ENCODE data around the gene SRRD. TPM values are rescaled to one million over a fixed set of nuclear protein-coding genes. Genes with fewer than 3 reads are reported as not detected.

SRRD gene
- total RNA-seq, 1 donor from 2014 or later = 14.5 TPM

DNA sequence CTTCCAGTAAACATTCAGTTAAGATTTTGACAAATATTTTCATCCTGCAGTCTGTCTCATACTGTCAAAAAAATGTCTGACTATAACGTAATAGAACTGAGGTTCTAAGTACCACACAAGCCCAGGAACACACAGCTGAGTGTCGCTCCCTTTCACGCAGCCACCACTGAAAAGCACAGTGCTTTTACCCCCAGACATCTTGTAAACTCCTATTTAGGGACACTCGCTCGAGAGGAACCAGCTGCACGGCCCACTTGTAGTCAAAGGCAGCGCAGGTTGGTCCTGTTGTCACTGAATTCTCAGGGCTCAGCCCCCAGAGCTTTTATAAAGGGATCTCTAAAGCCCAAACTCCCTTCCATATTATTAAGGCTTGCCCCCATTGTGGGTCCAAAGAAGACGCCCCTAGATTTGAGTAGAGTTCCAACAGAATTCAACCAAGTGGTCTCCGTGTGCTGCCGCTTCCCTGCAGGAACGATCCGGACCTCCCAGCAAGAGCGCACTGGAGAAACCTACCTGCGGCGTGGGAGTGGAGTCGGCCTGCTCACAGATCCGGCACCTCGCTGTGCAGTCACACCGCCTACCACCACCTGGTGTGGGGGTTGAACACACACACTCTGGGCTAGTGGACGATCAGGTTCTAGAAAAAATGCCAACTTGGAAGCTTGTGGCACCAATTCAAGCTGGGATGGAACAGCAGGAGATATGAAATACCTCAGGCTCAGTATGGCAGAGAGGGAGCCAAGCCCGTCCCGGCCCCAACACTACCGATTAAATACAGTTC is 31.3 kb upstream of the SRRD start:
- intact Hi-C loops (cut with DNase I) = loop anchor here (2.0 kb wide), 1 partner anchor 60 kb away; no protein-coding TSS in a partner anchor

DNA sequence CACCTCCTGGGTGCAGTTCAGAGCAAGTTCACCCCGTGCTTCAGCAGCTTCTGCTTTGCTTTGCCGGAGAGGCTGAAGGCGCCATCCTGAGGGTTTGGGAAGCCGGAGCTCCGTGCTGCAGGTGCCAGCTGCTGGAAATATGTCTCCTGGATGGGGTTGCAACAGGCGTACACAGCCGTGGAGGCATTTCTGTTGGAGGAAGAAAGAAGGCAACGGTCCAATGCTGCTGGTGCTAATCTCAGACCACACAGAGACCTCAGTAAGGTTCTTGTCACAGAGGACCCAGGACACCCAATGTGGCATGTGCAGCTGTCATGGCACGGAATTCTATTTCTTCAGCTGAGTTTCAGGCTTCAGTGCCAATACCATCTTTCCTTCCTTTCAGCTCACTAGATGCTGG is 30.5 kb upstream of the SRRD start:
- intact Hi-C loops (cut with DNase I) = loop anchor here (2.0 kb wide), 1 partner anchor 60 kb away; no protein-coding TSS in a partner anchor
- DNase-seq (ENCODE audit: low spot score) = no peak

More for the DNA sequence above, 31.3 kb upstream of the SRRD start:
- DNase-seq (ENCODE audit: low spot score) = no peak

DNA sequence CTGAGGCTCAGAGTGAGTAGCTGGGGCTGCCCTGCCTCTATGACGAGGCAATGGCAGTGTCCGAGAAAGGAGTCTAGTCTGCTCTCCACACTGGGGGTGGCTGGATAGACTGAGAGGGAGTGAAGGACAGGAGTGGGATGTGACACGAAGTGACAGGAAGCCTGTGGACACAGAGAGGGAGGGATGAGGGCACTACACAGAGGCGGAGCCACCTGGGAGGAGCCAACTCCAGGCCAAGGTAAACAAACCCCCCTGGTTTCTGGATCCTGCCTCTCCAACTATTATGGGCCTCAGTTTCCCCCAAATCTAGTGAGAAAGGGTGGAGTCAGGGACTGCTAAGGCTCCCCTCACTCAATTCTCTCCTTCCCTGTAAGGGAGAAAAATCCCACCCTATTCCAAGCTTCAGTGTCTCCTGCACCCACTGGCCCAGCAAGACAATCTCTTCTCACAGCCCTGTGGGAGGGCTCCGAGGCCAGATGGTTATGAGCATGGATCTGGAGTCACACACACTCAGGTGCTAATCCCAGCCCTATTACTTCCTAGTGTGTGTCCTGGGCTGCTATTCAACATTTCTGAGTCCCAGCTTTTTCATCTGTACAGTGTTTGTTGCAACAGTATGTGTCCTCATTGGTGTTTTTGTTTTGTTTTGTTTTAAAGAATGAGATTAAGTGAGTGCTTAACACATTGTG is 29.7 kb upstream of the SRRD start:
- intact Hi-C loops (cut with DNase I) = loop anchor here (2.0 kb wide), 1 partner anchor 61 kb away; no protein-coding TSS in a partner anchor

GRCh38 chr22:26457661-26458272 is 25.9 kb upstream of the SRRD start:
- no peak for DNase-seq (ENCODE audit: low spot score)
- intact Hi-C loops (cut with DNase I) = no loop called here

More for the DNA sequence above, 29.7 kb upstream of the SRRD start:
- no peak for DNase-seq (ENCODE audit: low spot score)

GRCh38 chr22:26460202-26460601 is 23.5 kb upstream of the SRRD start:
- DNase-seq (ENCODE audit: low spot score) = no peak
- intact Hi-C loops (cut with DNase I) = loop anchor here (5.0 kb wide), 1 partner anchor 93 kb away; no protein-coding TSS in a partner anchor

DNA sequence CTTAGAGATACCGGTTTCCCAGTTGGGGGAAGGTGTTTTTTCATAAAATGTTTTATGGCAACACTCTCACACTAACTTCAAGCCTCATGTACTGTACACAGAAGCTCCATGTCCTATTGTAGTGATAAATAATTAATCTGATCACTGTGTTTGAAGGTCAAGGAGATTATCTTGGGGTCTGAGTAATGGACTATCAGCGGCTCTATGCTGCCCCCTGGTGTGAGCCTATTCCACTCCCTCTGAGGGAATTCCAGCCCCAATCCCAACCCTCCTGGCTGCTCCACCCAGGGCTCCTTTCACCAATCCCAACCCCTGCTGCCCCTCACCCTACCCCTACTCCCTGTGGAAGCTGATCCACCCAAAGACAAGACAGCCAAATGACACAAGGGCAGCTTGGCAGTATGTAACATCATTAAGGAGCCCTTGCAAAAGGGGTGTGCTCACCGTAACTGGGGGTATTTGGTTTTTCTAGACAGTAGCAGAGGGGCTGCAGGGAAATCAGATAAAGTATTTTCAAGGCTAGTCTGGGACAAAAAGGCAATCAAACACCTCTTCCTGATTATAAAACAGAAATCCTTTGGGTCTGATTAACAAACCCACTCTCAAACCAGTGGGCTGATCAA is 22.4 kb upstream of the SRRD start:
- intact Hi-C loops (cut with DNase I) = loop anchor here (5.0 kb wide), 1 partner anchor 94 kb away; no protein-coding TSS in a partner anchor
- DNase-seq (ENCODE audit: low spot score) = no peak

DNA sequence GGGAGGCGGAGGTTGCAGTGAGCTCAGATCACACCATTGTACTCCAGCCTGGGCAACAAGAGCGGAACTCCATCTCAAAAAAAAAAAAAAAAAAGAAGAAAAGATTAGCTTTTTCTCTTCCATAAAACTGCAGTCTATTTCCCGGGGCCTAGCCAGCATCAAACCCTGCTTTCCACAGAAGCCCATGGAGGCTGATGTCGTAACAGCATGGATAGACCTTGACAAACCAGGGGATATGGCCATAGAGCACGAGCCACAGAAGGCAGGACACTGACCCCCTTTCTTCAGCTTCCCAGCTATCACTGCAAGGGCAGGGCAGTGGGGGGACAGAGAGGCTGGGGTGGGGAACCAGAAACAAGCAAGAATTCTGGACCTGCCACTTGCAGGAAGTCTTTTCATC is 21.6 kb upstream of the SRRD start:
- no peak for DNase-seq (ENCODE audit: low spot score)
- intact Hi-C loops (cut with DNase I) = loop anchor here (5.0 kb wide), 1 partner anchor 95 kb away; no protein-coding TSS in a partner anchor

- intact Hi-C loops (cut with DNase I) = loop anchor here (5.0 kb wide), 1 partner anchor 95 kb away; no protein-coding TSS in a partner anchor
- DNase-seq (ENCODE audit: low spot score) = no peak
Measured at GRCh38 chr22:26462641-26463040, 21.0 kb upstream of the SRRD start.

DNA sequence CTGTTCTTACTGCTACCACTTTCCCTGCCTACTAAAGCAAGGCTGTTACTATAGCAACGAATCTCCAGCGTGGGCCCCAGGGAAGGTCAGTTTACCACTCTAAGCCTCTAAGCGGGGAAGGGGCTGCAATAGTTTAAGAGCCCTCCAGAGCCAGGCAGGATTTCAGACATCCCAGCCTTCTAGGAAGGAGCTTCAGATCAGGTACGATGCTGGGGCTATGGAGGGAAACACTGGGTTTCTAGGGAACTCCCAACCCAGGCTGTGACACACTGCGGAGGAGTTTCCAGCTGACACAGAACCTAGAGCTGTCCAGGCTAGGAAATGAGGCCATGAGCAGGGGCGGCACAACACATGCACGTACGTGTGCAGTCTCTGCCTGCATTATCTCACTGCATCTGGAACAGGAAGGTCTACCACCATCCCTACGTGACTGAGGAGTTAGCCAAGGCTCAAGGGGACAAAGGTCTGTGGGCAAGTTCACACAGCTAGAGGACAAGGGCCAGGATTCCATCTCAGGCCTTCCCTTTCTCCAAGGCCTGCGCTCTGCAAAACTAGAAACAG is 20.5 kb upstream of the SRRD start:
- intact Hi-C loops (cut with DNase I) = loop anchor here (5.0 kb wide), 1 partner anchor 96 kb away; no protein-coding TSS in a partner anchor
- no peak for DNase-seq (ENCODE audit: low spot score)

GRCh38 chr22:26463688-26464087 is 20.0 kb upstream of the SRRD start:
- DNase-seq (ENCODE audit: low spot score) = no peak
- intact Hi-C loops (cut with DNase I) = loop anchor here (5.0 kb wide), 1 partner anchor 96 kb away; no protein-coding TSS in a partner anchor

DNA sequence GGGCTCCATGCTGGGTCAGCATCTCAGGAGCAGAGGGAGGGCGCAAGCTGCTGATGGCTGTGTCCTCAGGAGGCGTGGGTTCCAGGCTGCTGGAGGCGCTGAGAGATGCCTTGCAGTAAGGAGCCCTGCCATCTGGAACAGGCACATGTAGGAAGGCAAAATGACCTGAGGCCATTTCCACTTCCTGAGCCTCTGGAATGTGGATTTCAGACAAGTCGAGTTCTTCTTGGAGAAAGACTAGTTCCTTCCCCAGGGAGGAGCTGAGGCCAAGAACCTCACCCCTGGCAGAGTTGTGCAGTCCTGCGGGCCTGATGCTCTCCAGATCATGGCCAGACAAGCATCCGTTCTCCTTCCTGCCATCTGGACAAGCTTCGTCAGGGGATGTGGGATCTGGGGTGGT is 19.4 kb upstream of the SRRD start:
- DNase-seq (ENCODE audit: low spot score) = no peak
- intact Hi-C loops (cut with DNase I) = loop anchor here (5.0 kb wide), 1 partner anchor 97 kb away; no protein-coding TSS in a partner anchor

- intact Hi-C loops (cut with DNase I) = no loop called here
- no peak for DNase-seq (ENCODE audit: low spot score)
Measured at GRCh38 chr22:26466196-26466595, 17.5 kb upstream of the SRRD start.

DNA sequence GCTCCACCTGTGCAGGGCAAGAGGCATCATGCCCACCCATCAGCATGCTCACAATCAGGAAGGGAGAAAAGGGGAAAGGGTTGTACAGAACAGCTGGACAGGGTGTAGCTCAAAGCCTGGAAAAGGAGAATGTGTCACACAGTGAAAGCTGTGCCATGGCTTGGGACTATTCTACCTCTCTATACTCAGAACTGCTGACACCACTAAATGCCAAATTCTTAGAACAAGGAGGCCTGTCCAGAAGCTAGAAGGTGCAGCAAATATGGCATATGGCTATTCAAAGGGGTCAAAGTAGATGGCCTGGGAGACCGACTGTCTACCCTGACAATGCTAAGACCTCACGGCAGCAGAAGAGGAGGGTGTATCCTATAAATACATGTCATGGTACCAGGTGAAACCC is 12.9 kb upstream of the SRRD start:
- DNase-seq (ENCODE audit: low spot score) = no peak
- intact Hi-C loops (cut with DNase I) = no loop called here

- intact Hi-C loops (cut with DNase I) = no loop called here
- DNase-seq (ENCODE audit: low spot score) = no peak
Measured at GRCh38 chr22:26471522-26471921, 12.2 kb upstream of the SRRD start.

DNA sequence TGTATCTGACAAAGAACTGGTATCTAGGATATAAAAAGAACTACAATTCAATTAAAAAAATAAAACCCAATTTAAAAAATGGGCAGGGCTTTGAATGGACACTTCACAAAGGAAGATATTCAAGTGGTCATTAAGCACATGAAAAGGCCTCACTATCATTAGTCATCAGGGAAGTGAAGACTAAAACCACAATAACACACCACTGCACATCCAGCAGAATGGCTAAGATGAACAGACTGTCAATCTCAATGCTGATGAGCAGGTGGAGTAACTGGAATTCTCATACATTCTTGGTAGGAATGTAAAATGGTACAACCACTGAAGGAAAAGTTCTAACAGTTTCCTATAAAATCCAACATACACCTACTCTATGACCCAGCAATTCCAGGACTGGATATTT is 9.0 kb upstream of the SRRD start:
- no peak for DNase-seq (ENCODE audit: low spot score)
- intact Hi-C loops (cut with DNase I) = no loop called here

DNA sequence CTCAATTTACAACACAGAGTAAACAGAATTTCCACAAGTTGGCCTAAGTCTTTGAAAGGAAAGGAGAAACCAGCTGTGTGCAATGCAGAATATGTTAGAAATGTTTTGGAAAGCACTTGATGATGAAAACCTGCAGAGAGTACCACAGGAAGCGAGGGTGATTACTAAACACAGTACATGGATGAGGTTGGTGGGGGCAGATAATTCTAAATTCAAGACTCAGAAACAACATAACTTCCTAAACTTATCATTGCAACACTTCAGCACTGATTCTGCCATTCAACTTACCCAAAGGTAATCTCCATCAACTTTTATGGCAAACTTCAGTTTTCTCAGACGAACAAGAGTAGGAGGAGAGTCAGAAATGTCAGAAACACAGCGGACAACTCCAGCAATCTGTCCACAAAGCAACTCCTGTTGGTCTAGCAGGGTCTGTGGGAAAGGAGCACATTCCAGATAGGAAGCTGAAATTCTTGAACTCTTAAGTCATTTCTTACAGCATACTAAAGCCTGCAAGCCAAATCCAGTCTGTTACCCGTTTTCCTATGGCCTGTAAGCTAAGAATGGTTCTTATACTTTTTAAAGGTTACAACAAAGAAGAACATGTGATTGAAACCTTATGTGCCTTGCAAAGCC is 6.9 kb upstream of the SRRD start:
- intact Hi-C loops (cut with DNase I) = no loop called here
- DNase-seq (ENCODE audit: low spot score) = no peak

GRCh38 chr22:26477341-26477731 is 6.3 kb upstream of the SRRD start:
- intact Hi-C loops (cut with DNase I) = no loop called here
- no peak for DNase-seq (ENCODE audit: low spot score)

DNA sequence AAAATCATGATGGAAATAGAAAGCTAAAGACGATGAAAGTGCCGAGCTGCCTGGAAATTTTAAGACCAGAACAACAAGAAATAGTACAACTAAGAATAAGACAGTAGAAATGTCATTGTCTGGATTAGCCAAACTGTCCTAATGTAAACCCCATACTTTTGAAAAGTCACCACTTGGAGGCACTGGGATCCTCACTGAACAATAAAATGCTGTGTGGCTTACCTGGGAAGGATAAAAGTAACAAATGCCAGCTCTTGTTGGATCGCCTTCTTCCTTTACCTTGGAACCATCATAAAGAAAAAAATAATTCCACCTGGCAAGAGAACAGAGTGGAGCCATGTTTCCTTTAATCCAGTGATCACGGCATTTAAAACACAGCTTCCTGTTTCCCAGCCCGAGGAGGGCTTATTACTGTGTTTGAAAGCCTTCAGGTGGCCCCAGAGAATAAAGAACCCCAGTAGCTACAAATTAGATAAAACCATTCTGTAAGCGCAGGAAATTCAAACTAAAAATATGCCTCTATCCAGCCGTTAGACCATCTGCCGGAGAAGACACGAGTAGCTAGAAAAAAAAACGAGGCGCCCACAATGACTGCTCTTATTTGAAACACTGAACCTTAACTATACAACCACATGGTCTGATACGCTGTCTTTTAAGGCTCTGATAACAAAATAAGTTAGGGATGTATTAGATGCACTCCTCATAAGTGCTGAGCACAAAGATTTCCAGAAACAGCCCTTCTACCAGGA is 4.5 kb upstream of the SRRD start:
- no peak for DNase-seq (ENCODE audit: low spot score)
- intact Hi-C loops (cut with DNase I) = no loop called here
